Measurements from ENCODE around the gene SIT1. TPM values are rescaled to one million over a fixed set of nuclear protein-coding genes. Genes with fewer than 3 reads are reported as not detected.

The SIT1 gene, protein sequence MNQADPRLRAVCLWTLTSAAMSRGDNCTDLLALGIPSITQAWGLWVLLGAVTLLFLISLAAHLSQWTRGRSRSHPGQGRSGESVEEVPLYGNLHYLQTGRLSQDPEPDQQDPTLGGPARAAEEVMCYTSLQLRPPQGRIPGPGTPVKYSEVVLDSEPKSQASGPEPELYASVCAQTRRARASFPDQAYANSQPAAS
- 1.1 TPM in 1 of 2 replicates, not detected in the other for total RNA-seq

DNA sequence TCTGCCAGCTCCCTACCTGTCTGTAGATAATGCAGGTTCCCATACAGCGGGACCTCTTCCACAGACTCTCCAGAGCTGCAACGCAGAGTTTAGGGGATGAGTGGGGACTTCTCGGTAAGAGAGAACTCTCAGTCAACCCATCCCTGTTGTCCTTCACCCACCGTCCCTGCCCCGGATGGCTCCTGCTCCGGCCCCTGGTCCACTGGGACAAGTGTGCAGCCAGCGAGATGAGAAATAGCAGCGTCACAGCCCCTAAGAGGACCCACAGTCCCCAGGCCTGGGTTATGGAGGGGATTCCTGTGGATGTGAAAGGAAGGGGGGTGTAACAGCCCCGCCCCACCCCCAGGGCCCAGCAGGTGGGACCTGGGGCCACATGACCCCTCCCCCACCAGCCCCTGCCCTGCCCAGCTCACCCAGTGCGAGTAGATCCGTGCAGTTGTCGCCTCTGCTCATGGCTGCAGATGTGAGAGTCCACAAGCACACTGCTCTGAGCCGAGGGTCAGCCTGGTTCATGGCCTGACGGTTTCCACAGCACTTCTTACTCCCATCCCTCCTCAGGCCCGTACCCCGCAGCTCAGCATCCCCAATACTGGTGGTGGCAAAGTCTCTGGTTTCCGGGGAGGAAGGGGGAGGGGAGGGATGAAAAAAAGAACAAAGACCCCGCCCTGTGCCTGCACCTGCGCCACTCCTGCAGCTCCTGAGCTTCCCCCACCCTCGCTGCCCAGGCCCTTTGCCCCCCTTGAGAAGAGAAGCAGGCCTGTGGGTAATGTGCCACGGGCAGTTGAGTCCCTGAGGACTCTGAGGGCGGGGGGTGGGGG, at the start of gene SIT1:
SIT1 (minus strand) TSS at position 591 of the 818 bp plus-strand sequence; CDS start at position 513, 78 bp downstream.

DNA sequence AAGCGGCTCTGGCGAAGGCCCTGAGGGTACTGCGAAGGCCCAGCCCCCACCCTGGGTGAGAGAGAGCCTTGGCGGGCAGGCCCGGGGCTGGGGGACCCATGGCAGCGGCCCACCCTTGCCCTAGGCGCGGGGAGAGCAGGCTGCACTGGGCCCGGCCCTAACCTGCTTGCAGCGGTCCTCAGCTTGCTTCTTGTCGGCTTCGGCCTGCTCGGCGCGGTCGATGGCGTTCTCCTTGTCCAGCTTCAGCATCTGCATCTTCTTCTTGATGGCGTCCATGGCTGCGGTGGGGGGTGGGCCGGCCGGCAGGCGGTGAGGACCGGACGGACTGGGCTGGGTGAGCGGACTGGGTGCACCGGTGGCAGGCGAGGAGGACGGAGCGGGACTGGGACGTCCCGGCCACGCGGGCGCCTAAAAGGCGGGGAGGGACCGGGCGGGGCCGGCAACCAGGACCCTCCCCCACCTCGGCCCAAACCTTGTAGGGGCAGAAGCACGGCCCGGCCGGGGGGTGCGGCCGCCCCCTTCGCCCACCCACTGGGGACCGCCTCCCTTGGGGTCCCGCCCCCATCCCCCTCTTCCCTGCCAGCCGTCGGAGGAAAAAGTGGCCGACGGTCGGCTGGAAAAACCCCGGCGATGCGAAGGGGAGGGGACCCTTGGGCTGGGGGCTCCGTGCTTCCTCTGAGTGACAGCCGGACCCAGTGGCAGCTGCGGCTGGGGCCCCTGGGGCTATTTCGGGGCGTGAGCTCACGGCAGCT, 39.0 kb upstream of the SIT1 start, which contains the start of gene TPM2:
TPM2 (minus strand) TSS at position 384 of the 752 bp plus-strand sequence; CDS start at position 276, 108 bp downstream.

DNA sequence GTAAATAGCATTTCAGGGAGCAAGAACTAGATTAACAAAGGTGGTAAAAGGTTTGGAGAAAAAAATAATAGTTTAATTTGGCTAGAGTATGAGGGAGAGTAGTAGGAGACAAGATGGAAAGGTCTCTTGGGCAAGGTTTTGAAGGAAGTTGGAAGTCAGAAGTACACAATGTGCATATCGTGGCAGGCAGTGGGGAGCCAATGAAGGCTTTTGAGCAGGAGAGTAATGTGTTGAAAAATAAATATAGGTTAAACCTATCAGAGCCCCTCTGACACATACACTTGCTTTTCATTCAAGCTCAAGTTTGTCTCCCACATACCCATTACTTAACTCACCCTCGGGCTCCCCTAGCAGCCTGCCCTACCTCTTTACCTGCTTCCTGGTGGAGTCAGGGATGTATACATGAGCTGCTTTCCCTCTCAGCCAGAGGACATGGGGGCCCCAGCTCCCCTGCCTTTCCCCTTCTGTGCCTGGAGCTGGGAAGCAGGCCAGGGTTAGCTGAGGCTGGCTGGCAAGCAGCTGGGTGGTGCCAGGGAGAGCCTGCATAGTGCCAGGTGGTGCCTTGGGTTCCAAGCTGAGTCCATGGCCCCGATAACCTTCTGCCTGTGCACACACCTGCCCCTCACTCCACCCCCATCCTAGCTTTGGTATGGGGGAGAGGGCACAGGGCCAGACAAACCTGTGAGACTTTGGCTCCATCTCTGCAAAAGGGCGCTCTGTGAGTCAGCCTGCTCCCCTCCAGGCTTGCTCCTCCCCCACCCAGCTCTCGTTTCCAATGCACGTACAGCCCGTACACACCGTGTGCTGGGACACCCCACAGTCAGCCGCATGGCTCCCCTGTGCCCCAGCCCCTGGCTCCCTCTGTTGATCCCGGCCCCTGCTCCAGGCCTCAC, 22.6 kb upstream of the SIT1 start, which contains the start of gene CA9:
CA9 (plus strand) TSS at position 797 of the 893 bp plus-strand sequence; CDS start at position 829, 32 bp downstream.

DNA sequence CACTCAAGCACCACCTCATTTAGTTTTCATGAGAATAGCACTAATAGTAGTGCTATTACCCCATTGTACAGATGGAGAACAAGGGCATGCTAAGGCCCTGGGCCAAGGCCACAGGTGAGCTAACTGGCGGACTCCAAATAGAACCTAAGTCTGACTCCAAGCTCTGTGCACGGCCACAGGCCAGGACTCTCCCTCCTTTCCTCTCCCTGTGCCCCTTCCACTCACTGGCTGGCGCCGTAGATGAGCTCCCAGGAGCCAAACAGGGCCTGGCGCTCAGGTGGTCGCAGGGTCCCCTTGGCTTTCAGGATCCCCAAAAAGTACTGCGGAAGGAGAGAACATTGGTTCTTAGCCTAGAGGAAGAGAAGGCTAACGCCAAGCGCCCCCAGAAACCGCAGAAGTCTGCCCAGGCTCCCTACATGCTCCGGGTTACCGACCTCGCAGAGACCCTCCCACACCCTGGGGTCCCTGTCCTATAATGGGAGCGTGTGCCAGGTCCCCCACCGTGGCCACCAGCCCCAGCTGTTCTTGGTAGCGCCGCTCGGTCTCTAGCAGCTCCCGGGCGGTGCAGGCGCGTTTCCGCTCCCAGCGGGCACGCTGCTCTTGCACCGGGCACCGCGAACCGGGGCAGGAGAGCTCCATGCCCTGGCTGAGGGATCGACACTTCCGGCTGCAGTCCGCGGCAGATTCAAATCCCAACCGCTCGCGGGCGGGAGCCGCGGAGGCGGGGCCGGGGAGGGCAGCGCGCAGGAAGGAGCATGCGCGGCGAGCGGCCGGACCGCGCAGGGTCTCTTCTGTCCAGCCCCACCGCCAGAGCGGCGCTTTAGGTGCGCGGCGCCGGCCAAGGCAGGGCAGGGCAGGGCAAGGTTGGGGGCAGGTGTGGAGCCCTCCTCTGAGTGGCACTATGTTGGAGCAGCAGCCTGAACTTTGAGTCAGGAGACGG, 14.1 kb upstream of the SIT1 start, which contains the start of gene ARHGEF39:
ARHGEF39 (minus strand) TSS at position 665 of the 940 bp plus-strand sequence; CDS start at position 639, 26 bp downstream.

DNA sequence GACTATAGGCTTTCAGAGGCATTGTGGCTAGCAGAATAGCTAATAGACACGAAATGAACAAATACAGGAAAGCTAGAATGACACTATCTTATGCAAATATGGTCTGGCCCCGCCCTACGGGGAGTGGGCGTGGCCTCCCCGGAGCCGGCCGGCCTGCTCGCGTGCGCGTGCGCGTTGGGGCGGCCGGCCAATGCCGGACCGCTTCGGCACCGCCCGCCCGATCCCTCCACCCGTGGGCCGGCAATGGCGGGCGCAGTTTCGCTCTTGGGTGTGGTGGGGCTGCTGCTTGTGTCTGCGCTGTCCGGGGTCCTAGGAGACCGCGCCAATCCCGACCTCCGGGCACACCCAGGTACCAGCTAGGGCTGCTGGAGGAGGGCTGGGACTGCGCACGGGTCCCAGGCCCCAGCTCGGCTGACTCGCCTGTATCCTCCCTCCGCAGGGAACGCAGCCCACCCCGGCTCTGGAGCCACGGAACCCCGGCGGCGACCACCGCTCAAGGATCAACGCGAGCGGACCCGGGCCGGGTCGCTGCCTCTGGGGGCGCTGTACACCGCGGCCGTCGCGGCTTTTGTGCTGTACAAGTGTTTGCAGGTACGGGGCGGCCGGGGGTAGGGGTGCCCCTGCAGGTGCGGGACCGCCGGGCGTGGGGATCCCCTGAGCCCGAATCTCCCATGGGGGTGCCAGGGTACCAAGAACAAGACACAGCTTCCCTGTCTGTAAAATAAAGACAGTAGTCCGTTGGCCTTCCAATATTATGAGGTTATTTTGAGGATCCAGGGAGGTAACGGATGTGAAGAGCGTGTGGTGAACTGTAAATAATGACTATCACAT, 7.6 kb upstream of the SIT1 start, which contains the start of gene CCDC107:
CCDC107 (plus strand) TSS at position 156 of the 831 bp plus-strand sequence; CDS start at position 244, 88 bp downstream.

DNA sequence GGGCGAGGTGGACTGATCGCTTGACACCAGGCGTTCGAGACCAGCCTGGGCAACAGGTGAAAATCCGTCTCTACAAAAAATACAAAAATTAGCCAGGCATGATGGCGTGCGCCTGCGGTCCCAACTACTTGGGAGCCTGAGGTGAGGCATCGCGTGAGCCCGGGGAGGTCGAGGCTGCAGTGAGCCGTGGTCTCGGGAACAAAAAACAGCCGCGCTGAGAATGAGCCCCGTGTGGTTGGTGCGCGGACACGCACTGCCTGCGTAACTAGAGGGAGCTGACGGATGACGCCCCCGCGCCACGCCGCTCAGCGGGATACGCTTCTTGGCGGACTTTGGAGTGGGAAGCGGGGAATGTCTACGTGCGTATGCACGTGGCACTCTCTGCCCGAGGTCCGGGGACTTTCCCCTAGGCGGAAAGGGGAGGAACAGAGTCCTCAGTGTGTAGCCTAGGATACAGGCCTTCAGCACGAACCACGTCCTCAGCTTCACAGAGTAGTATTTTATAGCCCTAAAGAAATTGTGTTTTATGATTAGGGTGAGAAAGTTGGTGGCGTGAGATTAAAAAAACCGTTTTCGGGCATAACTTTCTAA, 6.9 kb upstream of the SIT1 start, which contains the start of gene RMRP:
RMRP (minus strand) TSS at position 474 of the 591 bp plus-strand sequence.

DNA sequence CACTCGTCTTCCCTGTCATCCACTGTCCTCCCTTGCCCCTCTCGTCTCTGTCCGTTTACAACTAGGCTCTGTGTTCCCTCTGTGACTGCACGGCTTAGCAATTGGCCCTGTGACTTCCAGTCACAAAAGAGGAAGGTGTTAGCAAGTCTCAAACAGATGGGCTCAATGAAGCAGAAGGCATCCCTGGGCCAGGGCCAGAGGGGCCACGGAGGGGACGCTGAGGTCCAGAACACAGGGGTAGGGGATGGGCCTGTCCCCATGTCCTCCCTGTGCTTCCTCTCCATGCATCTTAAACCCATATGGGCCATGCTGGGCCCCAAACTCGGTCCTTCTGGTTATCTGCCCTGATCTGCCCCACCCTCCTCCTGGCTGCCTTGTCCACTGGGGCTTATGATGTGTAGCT, 32.4 kb downstream of the SIT1 start, which contains the start of gene CD72:
CD72 (minus strand) TSS at position 89 of the 403 bp plus-strand sequence. CDS start 110 bp downstream, outside the sequence.

DNA sequence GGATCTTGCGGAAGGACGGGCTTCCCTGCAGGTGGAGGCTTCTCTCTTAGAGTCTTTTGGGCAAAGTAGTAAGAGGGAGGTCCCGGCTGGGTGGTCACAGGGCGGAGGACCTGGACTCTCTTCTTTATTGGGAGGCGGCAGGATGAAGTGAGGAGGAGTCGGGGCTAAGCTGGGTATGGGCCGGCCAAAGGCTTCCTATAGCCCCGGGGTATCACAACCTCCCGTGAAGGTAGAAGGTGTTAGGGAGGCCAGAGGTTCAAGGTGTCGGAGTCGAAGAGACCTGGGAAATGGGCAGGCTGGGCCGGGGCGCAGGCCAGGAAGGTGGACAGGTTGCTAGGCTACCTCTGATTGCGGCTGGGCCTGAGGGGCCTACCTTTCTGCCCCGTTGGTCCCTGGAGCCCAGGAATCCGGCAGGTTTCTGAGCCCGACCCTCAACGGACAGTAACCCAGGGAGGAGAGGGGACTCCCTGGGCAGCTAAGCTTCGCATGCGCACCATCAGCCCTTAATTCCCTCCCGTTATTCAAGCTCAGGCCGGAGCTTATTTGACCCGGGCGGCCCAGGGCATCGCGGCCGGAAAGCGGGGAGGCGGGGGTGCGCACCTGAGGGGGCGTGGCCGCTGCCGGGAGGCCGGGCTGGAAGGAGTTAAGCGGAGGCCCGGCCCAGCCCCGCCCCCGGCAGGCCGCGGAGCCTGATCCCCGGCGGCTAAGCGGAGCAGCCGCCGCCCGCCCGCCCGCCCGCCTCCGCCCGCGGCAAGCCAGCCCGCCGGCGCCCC, 46.0 kb downstream of the SIT1 start, which contains the start of gene TESK1:
TESK1 (plus strand) TSS at position 685 of the 773 bp plus-strand sequence. CDS start 358 bp downstream, outside the sequence.

Small RNAs within 50 kb of the gene (small RNA-seq; reads per million reads assigned to genes)
- gene MIR4667, result 0.16 reads per million
- gene RMRP, result not detected
- gene RN7SL22P, result not detected

Other genes starting within 250 kb of the SIT1 start
- 17.3 and 25.8 TPM in 2 replicates for gene RUSC2, start 160.8 kb downstream of the SIT1 start, total RNA-seq
- 10.9 and 11.8 TPM in 2 replicates for gene TESK1, start 45.7 kb downstream of the SIT1 start, total RNA-seq
- gene CD72, start 32.5 kb downstream of the SIT1 start, total RNA-seq, result 1.6 and 4.4 TPM in 2 replicates
- 167,582 and 231,316 TPM in 2 replicates for gene RMRP, start 7.1 kb upstream of the SIT1 start, total RNA-seq
- 9.6 and 13.6 TPM in 2 replicates for gene CCDC107, start 7.4 kb upstream of the SIT1 start, total RNA-seq
- 1.5 and 5.5 TPM in 2 replicates for gene ARHGEF39, start 14.3 kb upstream of the SIT1 start, total RNA-seq
- 0.20 and 1.1 TPM in 2 replicates for gene CA9, start 23.0 kb upstream of the SIT1 start, total RNA-seq
- 338 and 431 TPM in 2 replicates for gene TPM2, start 39.0 kb upstream of the SIT1 start, total RNA-seq
- gene TLN1, start 81.3 kb upstream of the SIT1 start, total RNA-seq, result 248 and 253 TPM in 2 replicates
- 36.7 and 39.9 TPM in 2 replicates for gene CREB3, start 81.7 kb upstream of the SIT1 start, total RNA-seq
- gene GBA2, start 98.3 kb upstream of the SIT1 start, total RNA-seq, result 23.1 and 31.1 TPM in 2 replicates
- 9.2 and 14.3 TPM in 2 replicates for gene RGP1, start 98.4 kb upstream of the SIT1 start, total RNA-seq
- not detected in 2 replicates for gene MSMP, start 103.3 kb upstream of the SIT1 start, total RNA-seq
- gene NPR2, start 140.7 kb upstream of the SIT1 start, total RNA-seq, result 21.3 and 26.5 TPM in 2 replicates
- gene SPAG8, start 161.3 kb upstream of the SIT1 start, total RNA-seq, result 0.73 and 2.2 TPM in 2 replicates
- gene HINT2, start 164.1 kb upstream of the SIT1 start, total RNA-seq, result 19.4 and 23.9 TPM in 2 replicates
- not detected in 2 replicates for gene FAM221B, start 177.8 kb upstream of the SIT1 start, total RNA-seq
- gene TMEM8B, start 178.3 kb upstream of the SIT1 start, total RNA-seq, result 1.6 and 2.2 TPM in 2 replicates
- gene OR13J1, start 219.5 kb upstream of the SIT1 start, total RNA-seq, result not detected in 2 replicates

All from subcutaneous preadipocyte (primary cell).